K562 (cell line): Measurements from ENCODE around the gene RGS7.

Source experiments
- CEBPB ChIP-seq: fragments of 450-650 bp; IDR thresholded peaks from 2 replicates; pipeline ENCODE4 v1.6.1; 2016; ENCODE audit warnings: missing genetic modification characterization, missing compliant biosample characterization
- CTCF ChIP-seq, 3 experiments: IDR thresholded peaks in 2 of 3; conservative IDR thresholded peaks in 1 of 3; 2 replicates each; pipeline ENCODE4 v1.5.1; 2011 to 2012; ENCODE audit warnings: low read length in 3 of 3, mild to moderate bottlenecking in 3 of 3, control low read depth in 2 of 3, improper control_type of control experiment in 1 of 3, inconsistent platforms in 1 of 3, low read depth in 1 of 3, mixed read lengths in 1 of 3, moderate library complexity in 1 of 3; ENCODE audit not compliant: insufficient read depth in 2 of 3
- E2F4 ChIP-seq: sonication (generic); formaldehyde crosslinking; IDR thresholded peaks from 2 replicates; pipeline ENCODE4 v1.8.0; 2022; ENCODE audit warnings: mild to moderate bottlenecking, low read depth, missing genetic modification reagents
- HDAC2 ChIP-seq: fragments of 450-650 bp; IDR thresholded peaks from 2 replicates; pipeline ENCODE4 v1.6.1; 2016; ENCODE audit warnings: mild to moderate bottlenecking
- IRF2 ChIP-seq: sonication (generic); formaldehyde crosslinking; IDR thresholded peaks from 2 replicates; pipeline ENCODE4 v1.8.1; 2022; ENCODE audit warnings: mild to moderate bottlenecking, missing genetic modification reagents
- JUND ChIP-seq, 2 experiments: IDR thresholded peaks; 2 replicates in 1 of 2; 3 replicates in 1 of 2; pipeline ENCODE4 v1.6.1; 2011; ENCODE audit warnings: borderline replicate concordance in 2 of 2, low read depth in 2 of 2, low read length in 2 of 2, improper control_type of control experiment in 1 of 2, missing biosample characterization in 1 of 2, missing genetic modification characterization in 1 of 2, missing genetic modification reagents in 1 of 2
- PHF8 ChIP-seq: fragments of 200-600 bp; sonication (generic); IDR thresholded peaks from 2 replicates; pipeline ENCODE4 v1.6.1; 2012; ENCODE audit warnings: mixed run types, mild to moderate bottlenecking, inconsistent platforms, low read length, moderate library complexity, borderline replicate concordance
- PHTF2 ChIP-seq: fragments of 250-450 bp; sonication (Bioruptor Pico); IDR thresholded peaks from 2 replicates; pipeline ENCODE4 v1.5.0; 2021; ENCODE audit warnings: mild to moderate bottlenecking
- POLR2AphosphoS5 ChIP-seq: IDR thresholded peaks from 2 replicates; pipeline ENCODE4 v1.6.1; 2011; ENCODE audit warnings: mild to moderate bottlenecking, low read depth, low read length, moderate library complexity; ENCODE audit not compliant: control insufficient read depth, insufficient read depth
- PYGO2 ChIP-seq: fragments of 450-650 bp; IDR thresholded peaks from 2 replicates; pipeline ENCODE4 v1.6.1; 2016; ENCODE audit warnings: mild to moderate bottlenecking, missing genetic modification characterization, moderate library complexity, missing compliant biosample characterization
- STAT5B ChIP-seq: fragments of 250-450 bp; sonication (Bioruptor Pico); IDR thresholded peaks from 2 replicates; pipeline ENCODE4 v1.8.0; 2021; ENCODE audit warnings: mild to moderate bottlenecking, inconsistent platforms
- TAF9B ChIP-seq: fragments of 450-650 bp; IDR thresholded peaks from 2 replicates; pipeline ENCODE4 v1.6.1; 2018; ENCODE audit warnings: mild to moderate bottlenecking; ENCODE audit not compliant: partially characterized antibody
- ZNF778 ChIP-seq: fragments of 450-650 bp; formaldehyde crosslinking; IDR thresholded peaks from 2 replicates; pipeline ENCODE4 v1.4.0; 2020; ENCODE audit warnings: mild to moderate bottlenecking, moderate library complexity
- TF ChIP-seq, protein P1 (sequence below): sonication (generic); formaldehyde crosslinking; IDR thresholded peaks from 2 replicates; pipeline ENCODE4 v1.5.0; 2020; ENCODE audit warnings: missing genetic modification reagents

DNA sequence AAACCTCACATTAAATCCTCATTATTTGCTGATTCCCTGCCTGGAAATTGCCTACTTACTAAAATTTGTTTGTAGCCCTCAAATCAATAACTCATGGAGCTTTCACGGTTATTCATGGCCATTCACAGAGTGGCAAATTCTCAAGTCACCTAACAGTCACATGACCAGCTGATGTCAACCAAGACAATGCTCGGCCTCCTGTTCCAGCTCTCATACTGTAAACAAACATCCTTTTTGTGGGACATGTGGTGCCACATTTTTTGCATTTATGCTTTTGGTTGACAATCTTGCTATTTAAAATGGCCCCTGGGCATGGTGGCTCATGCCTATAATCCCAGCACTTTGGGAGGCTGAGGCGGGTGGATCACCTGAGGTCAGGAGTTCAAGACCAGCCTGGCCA, 473.5 kb downstream of the RGS7 start:
- no peak for TF ChIP-seq PHTF2 (CRISPR knock-in tag)
- no peak for TF ChIP-seq POLR2AphosphoS5
- TF ChIP-seq STAT5B (CRISPR knock-in tag), result no peak
- no peak for TF ChIP-seq HDAC2
- no peak for TF ChIP-seq E2F4 (CRISPR knock-in tag)
- TF ChIP-seq TAF9B, result no peak
- no peak for TF ChIP-seq CTCF (IDR thresholded peaks at IDR 0.05 in 2 of 3, conservative IDR thresholded peaks at IDR 0.05 in 1 of 3; ENCODE audit: insufficient read depth in 2 of 3, low read depth in 1 of 3, low read length in 3 of 3)
- TF ChIP-seq, protein P1, sequence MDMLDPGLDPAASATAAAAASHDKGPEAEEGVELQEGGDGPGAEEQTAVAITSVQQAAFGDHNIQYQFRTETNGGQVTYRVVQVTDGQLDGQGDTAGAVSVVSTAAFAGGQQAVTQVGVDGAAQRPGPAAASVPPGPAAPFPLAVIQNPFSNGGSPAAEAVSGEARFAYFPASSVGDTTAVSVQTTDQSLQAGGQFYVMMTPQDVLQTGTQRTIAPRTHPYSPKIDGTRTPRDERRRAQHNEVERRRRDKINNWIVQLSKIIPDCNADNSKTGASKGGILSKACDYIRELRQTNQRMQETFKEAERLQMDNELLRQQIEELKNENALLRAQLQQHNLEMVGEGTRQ, result no peak
- TF ChIP-seq IRF2 (CRISPR knock-in tag), result no peak
- TF ChIP-seq ZNF778 (CRISPR knock-in tag), result no peak
- TF ChIP-seq CEBPB, result no peak
- TF ChIP-seq JUND (IDR thresholded peaks at IDR 0.05; ENCODE audit: borderline replicate concordance, low read depth, low read length), result no peak
- TF ChIP-seq JUND (tag; IDR thresholded peaks at IDR 0.05; ENCODE audit: borderline replicate concordance, low read depth, low read length), result no peak
- TF ChIP-seq PHF8, result no peak
- no peak for TF ChIP-seq PYGO2 (tag)
